NT2/D1 (cell line): ENCODE data around the gene LTF.

Source experiments
- YY1 ChIP-seq: IDR thresholded peaks from 2 replicates; pipeline ENCODE4 v1.6.1; 2011; ENCODE audit not compliant: insufficient read length, insufficient read depth
- ZNF274 ChIP-seq: IDR thresholded peaks from 2 replicates; pipeline ENCODE4 v1.6.1; 2011; ENCODE audit warnings: mild to moderate bottlenecking, low read depth, low read length

DNA sequence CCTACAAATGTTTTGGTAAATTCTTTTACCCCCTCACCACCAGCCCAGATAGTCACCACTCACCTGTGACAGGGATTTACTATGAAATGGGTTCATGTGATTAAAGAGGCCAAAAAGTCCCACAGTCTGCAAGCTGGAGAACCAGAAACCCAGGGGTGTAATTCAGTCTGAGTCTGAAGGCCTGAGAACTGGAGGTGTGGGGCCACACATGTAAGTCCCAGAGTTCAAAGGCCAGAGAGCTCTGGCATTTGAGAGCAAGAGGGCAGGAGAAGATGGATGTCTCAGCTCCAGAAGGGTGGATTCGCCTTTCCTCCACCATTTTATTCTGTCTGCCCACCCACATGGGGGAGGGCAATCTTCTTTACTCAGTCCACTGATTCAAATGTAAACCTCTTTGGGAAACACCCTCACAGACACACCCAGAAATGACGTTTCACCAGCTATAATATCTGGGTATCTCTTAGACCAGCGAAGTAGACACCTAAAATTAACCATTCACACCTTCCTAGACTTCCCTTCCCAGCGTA is 45.0 kb upstream of the LTF start:
- no peak for TF ChIP-seq YY1
- no peak for TF ChIP-seq ZNF274
